ENCODE data around the gene PRUNE1. TPM values are rescaled to one million over a fixed set of nuclear protein-coding genes. Genes with fewer than 3 reads are reported as not detected.

Gene PRUNE1
- polyA plus RNA-seq, 1 donor from 2014 or later, result 32.2 TPM

- Histone ChIP-seq H3F3A (ENCODE audit: insufficient read depth, low read length, poor library complexity, severe bottlenecking) (no peaks in the 10 kb centered on the region), H3K9ac (ENCODE audit: low read length) (no peak overlapping the region), H3K79me2 (replicated peaks; ENCODE audit: insufficient read depth, low read length) (peaks cover 27% of the 10 kb centered on the region), H3K27ac (ENCODE audit: low read length) (no peak overlapping the region), H3K36me3 (ENCODE audit: insufficient read depth, low read length) (no peaks in the 10 kb centered on the region), H4K20me1 (ENCODE audit: insufficient read depth) (no peaks in the 10 kb centered on the region), H3K9me3 (ENCODE audit: low read length) (no peaks in the 10 kb centered on the region), H3K9me2 (ENCODE audit: insufficient read depth, low read length) (no peaks in the 10 kb centered on the region), H2AFZ (ENCODE audit: low read depth, low read length) (no peak overlapping the region), H3K27me3 (ENCODE audit: insufficient read depth, low read depth, low read length) (no peaks in the 10 kb centered on the region), H3K4me2 (ENCODE audit: low read length) (no peak overlapping the region), H3K4me3 (ENCODE audit: low read length) (no peak overlapping the region)
- no peak for TF ChIP-seq CTCF (IDR thresholded peaks at IDR 0.05; ENCODE audit: poor library complexity, severe bottlenecking)
- no peak for TF ChIP-seq RAD21 (conservative IDR thresholded peaks at IDR 0.05)
- TF ChIP-seq POLR2AphosphoS5 (IDR thresholded peaks at IDR 0.05), result no peak
- TF ChIP-seq SMC3 (conservative IDR thresholded peaks at IDR 0.05; ENCODE audit: poor library complexity), result no peak
- no peak for TF ChIP-seq TAF1 (IDR thresholded peaks at IDR 0.05; ENCODE audit: low read depth)
- TF ChIP-seq MXI1 (conservative IDR thresholded peaks at IDR 0.05; ENCODE audit: poor library complexity, severe bottlenecking), result no peak
- TF ChIP-seq EZH2 (IDR thresholded peaks at IDR 0.05; ENCODE audit: borderline replicate concordance, insufficient read depth, low read length, poor library complexity, severe bottlenecking), result no peak
- TF ChIP-seq, protein P1, sequence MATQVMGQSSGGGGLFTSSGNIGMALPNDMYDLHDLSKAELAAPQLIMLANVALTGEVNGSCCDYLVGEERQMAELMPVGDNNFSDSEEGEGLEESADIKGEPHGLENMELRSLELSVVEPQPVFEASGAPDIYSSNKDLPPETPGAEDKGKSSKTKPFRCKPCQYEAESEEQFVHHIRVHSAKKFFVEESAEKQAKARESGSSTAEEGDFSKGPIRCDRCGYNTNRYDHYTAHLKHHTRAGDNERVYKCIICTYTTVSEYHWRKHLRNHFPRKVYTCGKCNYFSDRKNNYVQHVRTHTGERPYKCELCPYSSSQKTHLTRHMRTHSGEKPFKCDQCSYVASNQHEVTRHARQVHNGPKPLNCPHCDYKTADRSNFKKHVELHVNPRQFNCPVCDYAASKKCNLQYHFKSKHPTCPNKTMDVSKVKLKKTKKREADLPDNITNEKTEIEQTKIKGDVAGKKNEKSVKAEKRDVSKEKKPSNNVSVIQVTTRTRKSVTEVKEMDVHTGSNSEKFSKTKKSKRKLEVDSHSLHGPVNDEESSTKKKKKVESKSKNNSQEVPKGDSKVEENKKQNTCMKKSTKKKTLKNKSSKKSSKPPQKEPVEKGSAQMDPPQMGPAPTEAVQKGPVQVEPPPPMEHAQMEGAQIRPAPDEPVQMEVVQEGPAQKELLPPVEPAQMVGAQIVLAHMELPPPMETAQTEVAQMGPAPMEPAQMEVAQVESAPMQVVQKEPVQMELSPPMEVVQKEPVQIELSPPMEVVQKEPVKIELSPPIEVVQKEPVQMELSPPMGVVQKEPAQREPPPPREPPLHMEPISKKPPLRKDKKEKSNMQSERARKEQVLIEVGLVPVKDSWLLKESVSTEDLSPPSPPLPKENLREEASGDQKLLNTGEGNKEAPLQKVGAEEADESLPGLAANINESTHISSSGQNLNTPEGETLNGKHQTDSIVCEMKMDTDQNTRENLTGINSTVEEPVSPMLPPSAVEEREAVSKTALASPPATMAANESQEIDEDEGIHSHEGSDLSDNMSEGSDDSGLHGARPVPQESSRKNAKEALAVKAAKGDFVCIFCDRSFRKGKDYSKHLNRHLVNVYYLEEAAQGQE (IDR thresholded peaks at IDR 0.05; ENCODE audit: borderline replicate concordance), result no peak
- TF ChIP-seq EP300 (conservative IDR thresholded peaks at IDR 0.05; ENCODE audit: poor library complexity, severe bottlenecking), result no peak
Observed at GRCh38 chr1:151001602-151002001, 6.6 kb upstream of the PRUNE1 start.

- H3K36me3 ChIP-seq (ENCODE audit: insufficient read depth, low read length), result no peaks in the 10 kb centered on the region
- peaks cover 27% of the 10 kb centered on the region for H3K79me2 ChIP-seq (replicated peaks; ENCODE audit: insufficient read depth, low read length)
- no peak overlapping the region for H3K4me3 ChIP-seq (ENCODE audit: low read length)
- no peaks in the 10 kb centered on the region for H4K20me1 ChIP-seq (ENCODE audit: insufficient read depth)
- H3K9me3 ChIP-seq (ENCODE audit: low read length), result no peaks in the 10 kb centered on the region
- H3K9me2 ChIP-seq (ENCODE audit: insufficient read depth, low read length), result no peaks in the 10 kb centered on the region
- no peak overlapping the region for H3K9ac ChIP-seq (ENCODE audit: low read length)
- no peak overlapping the region for H3K4me2 ChIP-seq (ENCODE audit: low read length)
- no peaks in the 10 kb centered on the region for H3K27me3 ChIP-seq (ENCODE audit: insufficient read depth, low read depth, low read length)
- no peak overlapping the region for H3K27ac ChIP-seq (ENCODE audit: low read length)
- TF ChIP-seq RAD21 (conservative IDR thresholded peaks at IDR 0.05) (no peak), EP300 (conservative IDR thresholded peaks at IDR 0.05; ENCODE audit: poor library complexity, severe bottlenecking) (no peak), EZH2 (IDR thresholded peaks at IDR 0.05; ENCODE audit: borderline replicate concordance, insufficient read depth, low read length, poor library complexity, severe bottlenecking) (no peak), SMC3 (conservative IDR thresholded peaks at IDR 0.05; ENCODE audit: poor library complexity) (no peak), CTCF (IDR thresholded peaks at IDR 0.05; ENCODE audit: poor library complexity, severe bottlenecking) (no peak), MXI1 (conservative IDR thresholded peaks at IDR 0.05; ENCODE audit: poor library complexity, severe bottlenecking) (no peak), TAF1 (IDR thresholded peaks at IDR 0.05; ENCODE audit: low read depth) (no peak), POLR2AphosphoS5 (IDR thresholded peaks at IDR 0.05) (no peak)
- TF ChIP-seq, protein P1 (IDR thresholded peaks at IDR 0.05; ENCODE audit: borderline replicate concordance), result no peak
- H2AFZ ChIP-seq (ENCODE audit: low read depth, low read length), result no peak overlapping the region
- H3F3A ChIP-seq (ENCODE audit: insufficient read depth, low read length, poor library complexity, severe bottlenecking), result no peaks in the 10 kb centered on the region
Observed at GRCh38 chr1:151002051-151002450, 6.2 kb upstream of the PRUNE1 start.

All from neural cell (in vitro differentiated cells).